ENCODE results near the gene SUGCT.
"Not testable (repeated sequence)": the region's sequence is repeated elsewhere in the genome, so short reads cannot be mapped to it uniquely, and the experiment has no call there.

SUGCT gene

GRCh38 chr7:40122940-40123254 lies 11.9 kb upstream of the SUGCT start:
- Histone ChIP-seq H3K4me3 (ENCODE audit: low read depth, low read length) (no peak overlapping the region), H3K27me3 (ENCODE audit: control insufficient read depth, insufficient read depth, low read length) (no peaks in the 10 kb centered on the region), H3K79me2 (peaks cover 13% of the 10 kb centered on the region), H3K9ac (no peak overlapping the region), H2AFZ (no peak overlapping the region), H3K4me2 (ENCODE audit: low read length) (no peak overlapping the region), H3K27ac (no peak overlapping the region), H3K4me1 (no peaks in the 10 kb centered on the region), H3K9me3 (ENCODE audit: control insufficient read depth, low read length) (no peaks in the 10 kb centered on the region), H3K36me3 (ENCODE audit: control insufficient read depth, insufficient read depth, low read length) (no peaks in the 10 kb centered on the region)
- TF ChIP-seq CTCF (IDR thresholded peaks at IDR 0.05), result no peak

GRCh38 chr7:40133561-40134427 lies 1.0 kb upstream of the SUGCT start:
- Histone ChIP-seq H3K27me3 (ENCODE audit: control insufficient read depth, insufficient read depth, low read length) (no peaks in the 10 kb centered on the region), H3K36me3 (ENCODE audit: control insufficient read depth, insufficient read depth, low read length) (no peaks in the 10 kb centered on the region), H2AFZ (peak overlapping the region; percentile 97), H3K4me2 (ENCODE audit: low read length) (peak overlapping the region; percentile 69), H3K27ac (peak overlapping the region; percentile 94), H3K9ac (peak overlapping the region; percentile 94), H3K4me3 (ENCODE audit: low read depth, low read length) (peak overlapping the region; percentile 92), H3K9me3 (ENCODE audit: control insufficient read depth, low read length) (no peaks in the 10 kb centered on the region), H3K4me1 (peaks cover 11% of the 10 kb centered on the region), H3K79me2 (peaks cover 19% of the 10 kb centered on the region)
- TF ChIP-seq CTCF (IDR thresholded peaks at IDR 0.05), result no peak

GRCh38 chr7:40135317-40135610 lies 459 bp downstream of the SUGCT start:
- no peaks in the 10 kb centered on the region for H3K27me3 ChIP-seq (ENCODE audit: control insufficient read depth, insufficient read depth, low read length)
- H3K4me2 ChIP-seq (ENCODE audit: low read length), result peak overlapping the region; percentile 78
- peak overlapping the region; percentile 92 for H3K4me3 ChIP-seq (ENCODE audit: low read depth, low read length)
- no peak overlapping the region for H3K9ac ChIP-seq
- TF ChIP-seq CTCF (IDR thresholded peaks at IDR 0.05), result no peak
- no peaks in the 10 kb centered on the region for H3K9me3 ChIP-seq (ENCODE audit: control insufficient read depth, low read length)
- H3K79me2 ChIP-seq, result peaks cover 13% of the 10 kb centered on the region
- H3K27ac ChIP-seq, result no peak overlapping the region
- peak overlapping the region; percentile 97 for H2AFZ ChIP-seq
- no peaks in the 10 kb centered on the region for H3K36me3 ChIP-seq (ENCODE audit: control insufficient read depth, insufficient read depth, low read length)
- H3K4me1 ChIP-seq, result peaks cover 11% of the 10 kb centered on the region

DNA sequence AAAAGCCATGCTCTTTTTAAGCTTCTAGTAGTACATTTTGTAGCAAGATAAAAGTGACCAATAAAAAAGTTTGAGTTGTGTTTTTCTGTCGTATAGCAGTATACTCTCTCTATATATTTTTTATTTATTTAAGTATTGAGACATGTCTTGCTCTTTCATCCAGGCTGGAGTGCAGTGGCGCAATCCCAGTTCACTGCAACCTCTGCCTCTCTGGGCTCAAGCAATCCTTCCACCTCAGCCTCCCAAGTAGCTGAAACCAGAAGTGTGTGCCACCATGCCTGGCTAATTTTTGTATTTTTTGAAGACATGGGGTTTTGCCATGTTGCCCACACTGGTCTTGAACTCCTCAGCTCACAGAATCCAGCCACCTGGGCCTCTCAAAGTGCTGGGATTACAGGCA lies 2.8 kb downstream of the SUGCT start:
- no peak overlapping the region for H3K27ac ChIP-seq
- no peaks in the 10 kb centered on the region for H3K9me3 ChIP-seq (ENCODE audit: control insufficient read depth, low read length)
- H3K9ac ChIP-seq, result no peak overlapping the region
- H3K4me2 ChIP-seq (ENCODE audit: low read length), result no peak overlapping the region
- no peak for TF ChIP-seq CTCF (IDR thresholded peaks at IDR 0.05)
- no peak overlapping the region for H2AFZ ChIP-seq
- peaks cover 8% of the 10 kb centered on the region for H3K79me2 ChIP-seq
- no peaks in the 10 kb centered on the region for H3K36me3 ChIP-seq (ENCODE audit: control insufficient read depth, insufficient read depth, low read length)
- no peak overlapping the region for H3K4me3 ChIP-seq (ENCODE audit: low read depth, low read length)
- peaks cover 7% of the 10 kb centered on the region for H3K4me1 ChIP-seq
- no peaks in the 10 kb centered on the region for H3K27me3 ChIP-seq (ENCODE audit: control insufficient read depth, insufficient read depth, low read length)

- no peak for TF ChIP-seq CTCF (IDR thresholded peaks at IDR 0.05)
- no peaks in the 10 kb centered on the region for H3K4me1 ChIP-seq
Measured at GRCh38 chr7:40138973-40139372, 4.2 kb downstream of the SUGCT start.

GRCh38 chr7:40139891-40140290 lies 5.1 kb downstream of the SUGCT start:
- not testable (repeated sequence) for H3K9ac ChIP-seq; H3K27ac ChIP-seq; H3K4me1 ChIP-seq; H3K79me2 ChIP-seq; H2AFZ ChIP-seq; H3K36me3 ChIP-seq (ENCODE audit: control insufficient read depth, insufficient read depth, low read length); H3K27me3 ChIP-seq (ENCODE audit: control insufficient read depth, insufficient read depth, low read length); H3K4me2 ChIP-seq (ENCODE audit: low read length); H3K9me3 ChIP-seq (ENCODE audit: control insufficient read depth, low read length); H3K4me3 ChIP-seq (ENCODE audit: low read depth, low read length)

More at GRCh38 chr7:40138973-40139372, 4.2 kb downstream of the SUGCT start:
- Histone ChIP-seq H3K79me2 (peaks cover 4% of the 10 kb centered on the region), H3K27me3 (ENCODE audit: control insufficient read depth, insufficient read depth, low read length) (no peaks in the 10 kb centered on the region), H3K27ac (no peak overlapping the region), H3K4me2 (ENCODE audit: low read length) (no peak overlapping the region), H2AFZ (no peak overlapping the region), H3K36me3 (ENCODE audit: control insufficient read depth, insufficient read depth, low read length) (no peaks in the 10 kb centered on the region), H3K4me3 (ENCODE audit: low read depth, low read length) (no peak overlapping the region), H3K9ac (no peak overlapping the region), H3K9me3 (ENCODE audit: control insufficient read depth, low read length) (no peaks in the 10 kb centered on the region)

- not testable (repeated sequence) for H3K4me3 ChIP-seq (ENCODE audit: low read depth, low read length); H3K9ac ChIP-seq; H2AFZ ChIP-seq; H3K9me3 ChIP-seq (ENCODE audit: control insufficient read depth, low read length); H3K4me1 ChIP-seq; H3K27ac ChIP-seq; H3K36me3 ChIP-seq (ENCODE audit: control insufficient read depth, insufficient read depth, low read length); H3K4me2 ChIP-seq (ENCODE audit: low read length); H3K79me2 ChIP-seq; H3K27me3 ChIP-seq (ENCODE audit: control insufficient read depth, insufficient read depth, low read length)
Measured at GRCh38 chr7:40141916-40142315, 7.1 kb downstream of the SUGCT start.

Measured in parathyroid adenoma (tissue), 2 donors.